WTC11 (cell line): Measurements from ENCODE around the gene ACBD6. TPM values are rescaled to one million over a fixed set of nuclear protein-coding genes. Genes with fewer than 3 reads are reported as not detected.

Experiments used
- ATAC-seq: fragments of 200-7000 bp; cut with Tn5 transposase; 2 replicates; pipeline ENCODE4 v1.10.0; 2021; ENCODE audit warnings: mild to moderate bottlenecking, moderate library complexity
- CTCF ChIA-PET: fragments of 300-600 bp; sonication (Branson Sonifier 250); formaldehyde crosslinking; loops from one replicate; lab custom pipeline; 2021; ENCODE audit warnings: antibody characterized with exemption; lab: Charles Lee
- POLR2A ChIA-PET: fragments of 350-600 bp; sonication (Branson Sonifier 250); formaldehyde crosslinking; loops from one replicate; lab custom pipeline; 2021; ENCODE audit warnings: antibody characterized with exemption; lab: Charles Lee
- DNase-seq: peaks from one replicate; pipeline ENCODE4 v3.0.0; 2021; ENCODE audit warnings: low spot score
- H3K27ac Mint-ChIP-seq: 2 replicates; pipeline ENCODE4 v1.8.0; 2021; ENCODE audit warnings: mixed read lengths
- H3K27me3 Mint-ChIP-seq: 2 replicates; pipeline ENCODE4 v1.8.0; 2021; ENCODE audit warnings: low read depth, mild to moderate bottlenecking, moderate library complexity, mixed read lengths
- H3K36me3 Mint-ChIP-seq: 2 replicates; pipeline ENCODE4 v1.8.0; 2021; ENCODE audit warnings: mixed read lengths
- H3K4me1 Mint-ChIP-seq: 2 replicates; pipeline ENCODE4 v1.8.0; 2022; ENCODE audit warnings: mixed read lengths
- H3K4me3 Mint-ChIP-seq: 2 replicates; pipeline ENCODE4 v1.8.0; 2021; ENCODE audit warnings: mild to moderate bottlenecking, moderate library complexity, mixed read lengths
- H3K9me3 Mint-ChIP-seq: 2 replicates; pipeline ENCODE4 v1.8.0; 2021; ENCODE audit warnings: mixed read lengths
- CBFB ChIP-seq: sonication (generic); formaldehyde crosslinking; IDR thresholded peaks from 2 replicates; pipeline ENCODE4 v1.8.1; 2022; ENCODE audit warnings: mild to moderate bottlenecking, low read depth, missing genetic modification reagents
- ELF4 ChIP-seq: sonication (generic); formaldehyde crosslinking; IDR thresholded peaks from 2 replicates; pipeline ENCODE4 v1.8.1; 2022; ENCODE audit warnings: low read depth, mild to moderate bottlenecking, moderate library complexity, missing genetic modification reagents
- JAZF1 ChIP-seq: fragments of 250-450 bp; sonication (Bioruptor Pico); IDR thresholded peaks from 2 replicates; pipeline ENCODE4 v1.9.0; 2021; ENCODE audit warnings: moderate library complexity, mild to moderate bottlenecking, inconsistent platforms
- NFE2L1 ChIP-seq: sonication (generic); formaldehyde crosslinking; IDR thresholded peaks from 2 replicates; pipeline ENCODE4 v1.8.1; 2023; ENCODE audit warnings: missing genetic modification reagents
- SMAD3 ChIP-seq: sonication (generic); formaldehyde crosslinking; IDR thresholded peaks from 2 replicates; pipeline ENCODE4 v1.8.0; 2022; ENCODE audit warnings: missing genetic modification reagents, mild to moderate bottlenecking, borderline replicate concordance
- SMAD4 ChIP-seq: sonication (generic); formaldehyde crosslinking; IDR thresholded peaks from 2 replicates; pipeline ENCODE4 v1.8.0; 2022; ENCODE audit warnings: mild to moderate bottlenecking, missing genetic modification reagents
- TCF7 ChIP-seq: sonication (generic); formaldehyde crosslinking; IDR thresholded peaks from 2 replicates; pipeline ENCODE4 v1.8.0; 2022; ENCODE audit warnings: mild to moderate bottlenecking, low read depth, missing genetic modification reagents, moderate library complexity
- ZBTB21 ChIP-seq: sonication (generic); formaldehyde crosslinking; IDR thresholded peaks from 2 replicates; pipeline ENCODE4 v1.8.1; 2023; ENCODE audit warnings: mild to moderate bottlenecking, missing genetic modification reagents, borderline replicate concordance
- ZNF138 ChIP-seq: sonication (generic); formaldehyde crosslinking; conservative IDR thresholded peaks from 2 replicates; pipeline ENCODE4 v1.8.1; 2022; ENCODE audit warnings: mild to moderate bottlenecking, moderate library complexity, missing genetic modification reagents
- ZNF219 ChIP-seq: sonication (generic); formaldehyde crosslinking; IDR thresholded peaks from 2 replicates; pipeline ENCODE4 v1.8.0; 2023; ENCODE audit warnings: missing genetic modification reagents, mild to moderate bottlenecking, borderline replicate concordance
- ZNF423 ChIP-seq: fragments of 250-450 bp; sonication (Bioruptor Pico); IDR thresholded peaks from 2 replicates; pipeline ENCODE4 v2.1.2; 2022; ENCODE audit warnings: mild to moderate bottlenecking, moderate library complexity
- total RNA-seq: library from RNA; stranded (reverse); gene quantifications from 3 replicates; pipeline ENCODE4 v1.2.3, GENCODE V29; 2021
- TF ChIP-seq, protein P1 (sequence below): sonication (generic); formaldehyde crosslinking; IDR thresholded peaks from 2 replicates; pipeline ENCODE4 v1.8.1; 2022; ENCODE audit warnings: mild to moderate bottlenecking, missing genetic modification reagents, moderate library complexity, borderline replicate concordance
- TF ChIP-seq, protein P2 (sequence below): sonication (generic); formaldehyde crosslinking; conservative IDR thresholded peaks from 2 replicates; pipeline ENCODE4 v1.8.1; 2022; ENCODE audit warnings: mild to moderate bottlenecking, missing genetic modification reagents
- TF ChIP-seq, protein P3 (sequence below): fragments of 250-450 bp; sonication (Bioruptor Pico); conservative IDR thresholded peaks from 2 replicates; pipeline ENCODE4 v1.9.0; 2021; ENCODE audit warnings: mild to moderate bottlenecking
- TF ChIP-seq, protein P4 (sequence below): fragments of 200-600 bp; IDR thresholded peaks from 2 replicates; pipeline ENCODE4 v1.8.0; 2022; ENCODE audit warnings: antibody characterized with exemption
- TF ChIP-seq, protein P5 (sequence below): sonication (generic); formaldehyde crosslinking; IDR thresholded peaks from 2 replicates; pipeline ENCODE4 v1.8.1; 2023; ENCODE audit warnings: mild to moderate bottlenecking, missing genetic modification reagents, moderate library complexity

ACBD6 gene
- total RNA-seq, 1 experiment from 2014 or later: 53.5 TPM

DNA sequence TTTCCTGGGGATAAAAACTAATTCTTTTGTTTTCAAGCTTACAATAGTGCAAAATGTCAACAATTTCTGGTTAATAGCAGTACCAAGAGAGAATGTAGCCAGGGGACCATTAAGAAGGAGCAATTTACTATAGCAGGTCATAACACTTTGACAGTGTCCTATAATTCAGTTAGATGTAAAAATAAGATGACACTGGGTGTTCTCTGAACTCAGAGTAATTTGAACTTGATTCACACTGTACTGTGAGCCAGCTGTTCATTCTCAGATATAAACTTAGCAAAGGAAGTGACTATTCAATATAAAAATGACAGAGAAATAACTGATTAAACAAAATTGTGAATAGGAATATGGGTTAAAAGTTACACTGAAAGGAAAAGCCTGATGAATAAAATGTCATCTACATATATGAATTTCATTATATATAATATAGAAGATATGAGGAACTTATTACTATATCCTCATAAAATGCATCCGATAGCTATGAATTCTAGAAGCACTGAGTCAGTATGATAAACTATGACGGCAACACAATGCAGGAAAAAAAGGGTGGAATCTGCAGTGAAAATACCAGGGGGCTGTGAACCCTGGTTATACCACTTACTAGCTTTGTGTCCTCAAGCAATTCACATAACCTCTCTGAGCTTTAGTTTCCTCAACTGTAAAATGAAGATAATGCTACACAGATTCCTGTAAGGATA lies 135.9 kb downstream of the ACBD6 start:
- peaks cover 32% of the 10 kb centered on the region for H3K4me1 Mint-ChIP-seq
- no peaks in the 10 kb centered on the region for H3K9me3 Mint-ChIP-seq
- no peaks in the 10 kb centered on the region for H3K36me3 Mint-ChIP-seq
- ChIA-PET POLR2A (no interaction called here), CTCF (interaction anchor here (1.1 to 1.3 kb wide), 2 partner anchors 9 to 179 kb away, joined by 3 to 6 read pairs; no protein-coding TSS in a partner anchor)
- TF ChIP-seq, protein P1, sequence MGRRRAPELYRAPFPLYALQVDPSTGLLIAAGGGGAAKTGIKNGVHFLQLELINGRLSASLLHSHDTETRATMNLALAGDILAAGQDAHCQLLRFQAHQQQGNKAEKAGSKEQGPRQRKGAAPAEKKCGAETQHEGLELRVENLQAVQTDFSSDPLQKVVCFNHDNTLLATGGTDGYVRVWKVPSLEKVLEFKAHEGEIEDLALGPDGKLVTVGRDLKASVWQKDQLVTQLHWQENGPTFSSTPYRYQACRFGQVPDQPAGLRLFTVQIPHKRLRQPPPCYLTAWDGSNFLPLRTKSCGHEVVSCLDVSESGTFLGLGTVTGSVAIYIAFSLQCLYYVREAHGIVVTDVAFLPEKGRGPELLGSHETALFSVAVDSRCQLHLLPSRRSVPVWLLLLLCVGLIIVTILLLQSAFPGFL (CRISPR knock-in tag): no peak
- TF ChIP-seq, protein P2, sequence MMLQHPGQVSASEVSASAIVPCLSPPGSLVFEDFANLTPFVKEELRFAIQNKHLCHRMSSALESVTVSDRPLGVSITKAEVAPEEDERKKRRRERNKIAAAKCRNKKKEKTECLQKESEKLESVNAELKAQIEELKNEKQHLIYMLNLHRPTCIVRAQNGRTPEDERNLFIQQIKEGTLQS (CRISPR knock-in tag): no peak
- TF ChIP-seq ELF4: no peak
- TF ChIP-seq, protein P3, sequence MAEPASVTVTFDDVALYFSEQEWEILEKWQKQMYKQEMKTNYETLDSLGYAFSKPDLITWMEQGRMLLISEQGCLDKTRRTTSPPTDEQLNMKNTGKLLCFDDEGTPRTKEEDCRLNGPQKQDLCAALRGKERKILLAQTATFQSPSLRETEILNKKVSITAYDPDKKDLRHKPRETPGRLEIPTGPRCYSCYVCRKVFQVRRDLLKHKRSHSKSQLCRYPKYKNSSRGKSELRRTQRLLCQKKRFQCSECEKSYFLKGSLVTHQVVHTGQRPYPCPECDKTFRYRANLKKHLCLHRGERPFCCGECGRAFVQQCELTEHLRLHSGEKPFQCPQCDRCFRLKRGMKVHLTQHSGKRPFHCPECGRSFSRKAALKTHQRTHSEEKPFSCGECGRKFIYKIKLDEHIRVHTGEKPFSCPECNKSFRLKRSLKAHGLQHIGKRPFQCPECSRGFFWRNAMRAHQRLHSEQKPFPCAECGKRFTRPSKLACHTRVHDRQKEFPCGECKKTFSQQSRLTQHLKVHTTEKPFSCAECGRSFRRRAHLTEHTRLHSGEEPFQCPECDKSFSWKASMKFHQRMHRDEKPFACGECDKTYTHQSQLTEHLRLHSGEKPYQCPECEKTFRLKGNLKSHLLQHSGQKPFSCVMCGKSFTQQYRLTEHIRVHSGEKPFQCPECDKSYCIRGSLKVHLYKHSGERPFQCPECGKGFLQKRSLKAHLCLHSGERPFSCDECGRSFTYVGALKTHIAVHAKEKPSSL (CRISPR knock-in tag): no peak
- no peak overlapping the region for H3K4me3 Mint-ChIP-seq
- no peaks in the 10 kb centered on the region for H3K27me3 Mint-ChIP-seq
- DNase-seq: no peak
- no peak overlapping the region for H3K27ac Mint-ChIP-seq
- no peak for ATAC-seq

DNA sequence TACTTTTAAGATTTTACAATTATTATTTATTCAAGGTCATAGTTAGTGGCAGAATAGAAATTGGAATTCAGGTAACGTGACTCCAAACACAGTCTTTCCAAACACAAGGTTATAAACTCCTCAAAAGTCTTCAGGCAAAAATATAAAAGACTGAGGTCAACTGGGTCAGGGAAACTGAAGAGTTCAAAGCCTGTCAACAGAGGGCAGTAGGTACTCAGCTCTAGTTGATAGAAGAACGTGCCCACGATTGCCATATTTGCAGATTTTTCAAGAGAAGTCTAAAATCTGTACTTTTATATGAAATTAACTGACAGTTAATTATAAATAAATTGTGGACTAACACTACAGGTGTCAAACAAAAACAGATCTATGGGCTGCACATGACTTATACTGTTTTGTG lies 137.3 kb downstream of the ACBD6 start:
- POLR2A ChIA-PET: no interaction called here
- CTCF ChIA-PET: interaction anchor here (0.9 to 2.4 kb wide), 8 partner anchors 8 to 177 kb away, joined by 3 to 16 read pairs (median 5); no protein-coding TSS in a partner anchor
- no peak for DNase-seq
- TF ChIP-seq, protein P4, sequence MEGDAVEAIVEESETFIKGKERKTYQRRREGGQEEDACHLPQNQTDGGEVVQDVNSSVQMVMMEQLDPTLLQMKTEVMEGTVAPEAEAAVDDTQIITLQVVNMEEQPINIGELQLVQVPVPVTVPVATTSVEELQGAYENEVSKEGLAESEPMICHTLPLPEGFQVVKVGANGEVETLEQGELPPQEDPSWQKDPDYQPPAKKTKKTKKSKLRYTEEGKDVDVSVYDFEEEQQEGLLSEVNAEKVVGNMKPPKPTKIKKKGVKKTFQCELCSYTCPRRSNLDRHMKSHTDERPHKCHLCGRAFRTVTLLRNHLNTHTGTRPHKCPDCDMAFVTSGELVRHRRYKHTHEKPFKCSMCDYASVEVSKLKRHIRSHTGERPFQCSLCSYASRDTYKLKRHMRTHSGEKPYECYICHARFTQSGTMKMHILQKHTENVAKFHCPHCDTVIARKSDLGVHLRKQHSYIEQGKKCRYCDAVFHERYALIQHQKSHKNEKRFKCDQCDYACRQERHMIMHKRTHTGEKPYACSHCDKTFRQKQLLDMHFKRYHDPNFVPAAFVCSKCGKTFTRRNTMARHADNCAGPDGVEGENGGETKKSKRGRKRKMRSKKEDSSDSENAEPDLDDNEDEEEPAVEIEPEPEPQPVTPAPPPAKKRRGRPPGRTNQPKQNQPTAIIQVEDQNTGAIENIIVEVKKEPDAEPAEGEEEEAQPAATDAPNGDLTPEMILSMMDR: peak; percentile 18; the same call in 1 of the 2 replicates
- TF ChIP-seq ZNF138 (CRISPR knock-in tag): no peak
- TF ChIP-seq, all 79 proteins: peak for 1
- Mint-ChIP-seq H3K4me3 (no peak overlapping the region), H3K9me3 (no peaks in the 10 kb centered on the region), H3K27me3 (no peaks in the 10 kb centered on the region), H3K27ac (no peak overlapping the region), H3K4me1 (peaks cover 31% of the 10 kb centered on the region), H3K36me3 (no peaks in the 10 kb centered on the region)
- ATAC-seq: peak; percentile 82

DNA sequence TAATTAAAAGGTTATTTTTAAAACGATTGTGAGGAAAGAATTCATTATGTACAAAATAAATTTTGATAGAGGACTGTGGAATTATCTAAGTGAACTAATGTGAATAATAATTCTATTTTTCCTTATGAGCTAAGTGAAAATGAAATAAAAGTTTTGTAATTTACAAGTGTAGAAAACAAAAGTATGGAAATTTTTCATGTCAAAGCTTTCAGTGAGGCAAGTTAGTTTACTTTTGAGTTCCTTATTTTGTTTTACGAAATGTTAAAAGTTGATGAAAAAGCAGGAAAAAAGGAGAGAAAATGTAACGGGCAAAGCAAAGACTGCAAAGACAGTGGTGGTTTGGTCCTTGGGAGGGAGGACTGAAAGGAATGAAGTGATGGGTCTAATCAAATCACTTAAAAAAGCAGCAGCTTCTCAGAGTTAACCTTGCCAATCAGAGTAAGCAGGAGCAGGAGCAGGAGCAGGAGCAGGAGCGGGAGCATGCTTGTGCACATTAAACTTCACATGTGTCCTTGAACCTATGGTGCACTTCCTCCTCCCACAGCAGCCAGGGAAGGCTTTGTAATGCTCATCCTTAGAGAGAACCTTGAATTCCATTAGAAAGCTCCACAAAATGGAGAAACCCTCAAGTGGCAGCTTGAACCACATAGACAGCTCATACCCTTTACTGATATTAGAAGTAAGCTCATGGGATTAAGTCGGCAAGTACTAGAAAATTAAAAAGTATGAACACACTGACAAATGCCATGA lies 139.0 kb downstream of the ACBD6 start:
- DNase-seq (no peak), ATAC-seq (peak; percentile 83)
- CTCF ChIA-PET: interaction anchor here (0.7 to 2.4 kb wide), 11 partner anchors 9 to 182 kb away, joined by 3 to 16 read pairs (median 5); no protein-coding TSS in a partner anchor
- Mint-ChIP-seq H3K4me3 (no peak overlapping the region), H3K9me3 (no peaks in the 10 kb centered on the region), H3K27me3 (no peaks in the 10 kb centered on the region), H3K36me3 (no peaks in the 10 kb centered on the region), H3K27ac (peak overlapping the region; percentile 31), H3K4me1 (peaks cover 30% of the 10 kb centered on the region)
- TF ChIP-seq TCF7 (CRISPR knock-in tag) (no peak), ZNF423 (CRISPR knock-in tag) (no peak), SMAD4 (CRISPR knock-in tag) (no peak), SMAD3 (CRISPR knock-in tag) (no peak), ZNF138 (CRISPR knock-in tag) (no peak), CBFB (CRISPR knock-in tag) (no peak), JAZF1 (CRISPR knock-in tag) (no peak), ZBTB21 (CRISPR knock-in tag) (no peak), NFE2L1 (CRISPR knock-in tag) (no peak), ZNF219 (no peak)
- TF ChIP-seq, protein P4: no peak
- TF ChIP-seq, protein P5, sequence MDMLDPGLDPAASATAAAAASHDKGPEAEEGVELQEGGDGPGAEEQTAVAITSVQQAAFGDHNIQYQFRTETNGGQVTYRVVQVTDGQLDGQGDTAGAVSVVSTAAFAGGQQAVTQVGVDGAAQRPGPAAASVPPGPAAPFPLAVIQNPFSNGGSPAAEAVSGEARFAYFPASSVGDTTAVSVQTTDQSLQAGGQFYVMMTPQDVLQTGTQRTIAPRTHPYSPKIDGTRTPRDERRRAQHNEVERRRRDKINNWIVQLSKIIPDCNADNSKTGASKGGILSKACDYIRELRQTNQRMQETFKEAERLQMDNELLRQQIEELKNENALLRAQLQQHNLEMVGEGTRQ: no peak
- POLR2A ChIA-PET: interaction anchor here (0.6 kb wide), 2 partner anchors 8 to 208 kb away, joined by 3 read pairs; no protein-coding TSS in a partner anchor
